ENCODE results near the gene SORCS2.

DNA sequence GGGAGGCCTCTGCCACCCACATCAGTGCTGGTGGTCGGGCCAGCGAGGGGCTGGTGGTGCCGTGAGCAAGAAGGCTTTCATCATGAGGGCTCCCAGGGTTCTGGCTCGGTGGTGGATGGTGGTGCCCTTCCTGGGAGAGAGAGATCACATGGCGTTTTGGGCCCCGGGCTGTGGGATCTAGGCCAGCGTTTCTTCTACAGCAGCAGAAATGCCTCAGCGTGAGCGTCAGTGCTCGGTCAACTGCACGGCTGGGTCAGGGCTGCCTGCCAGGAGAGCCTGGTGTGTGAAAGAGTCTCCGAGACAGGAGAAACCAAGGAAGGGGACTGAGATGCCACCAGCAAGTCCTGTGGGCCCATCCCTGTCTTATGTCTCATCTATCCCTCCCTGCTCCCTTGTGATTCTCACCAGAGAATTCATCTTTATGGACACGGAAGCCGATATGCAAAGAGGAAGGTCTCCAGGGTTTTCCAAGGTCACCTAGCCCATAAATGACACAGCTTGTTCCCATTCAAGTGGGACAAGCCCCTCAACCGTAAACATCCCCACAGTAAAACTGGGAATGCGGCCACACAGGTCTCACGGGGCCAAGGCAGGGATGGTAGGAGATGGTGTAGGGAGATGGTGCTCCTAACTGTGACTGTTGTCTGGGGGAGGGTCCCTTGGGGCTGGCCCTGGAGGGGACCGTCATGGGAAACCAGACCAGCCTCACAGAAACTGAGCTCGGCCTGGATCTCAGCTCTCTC, 99.2 kb downstream of the SORCS2 start:
- TF ChIP-seq CEBPB (IDR thresholded peaks at IDR 0.05; ENCODE audit: low read depth, low read length), result no peak
- TF ChIP-seq, protein P1, sequence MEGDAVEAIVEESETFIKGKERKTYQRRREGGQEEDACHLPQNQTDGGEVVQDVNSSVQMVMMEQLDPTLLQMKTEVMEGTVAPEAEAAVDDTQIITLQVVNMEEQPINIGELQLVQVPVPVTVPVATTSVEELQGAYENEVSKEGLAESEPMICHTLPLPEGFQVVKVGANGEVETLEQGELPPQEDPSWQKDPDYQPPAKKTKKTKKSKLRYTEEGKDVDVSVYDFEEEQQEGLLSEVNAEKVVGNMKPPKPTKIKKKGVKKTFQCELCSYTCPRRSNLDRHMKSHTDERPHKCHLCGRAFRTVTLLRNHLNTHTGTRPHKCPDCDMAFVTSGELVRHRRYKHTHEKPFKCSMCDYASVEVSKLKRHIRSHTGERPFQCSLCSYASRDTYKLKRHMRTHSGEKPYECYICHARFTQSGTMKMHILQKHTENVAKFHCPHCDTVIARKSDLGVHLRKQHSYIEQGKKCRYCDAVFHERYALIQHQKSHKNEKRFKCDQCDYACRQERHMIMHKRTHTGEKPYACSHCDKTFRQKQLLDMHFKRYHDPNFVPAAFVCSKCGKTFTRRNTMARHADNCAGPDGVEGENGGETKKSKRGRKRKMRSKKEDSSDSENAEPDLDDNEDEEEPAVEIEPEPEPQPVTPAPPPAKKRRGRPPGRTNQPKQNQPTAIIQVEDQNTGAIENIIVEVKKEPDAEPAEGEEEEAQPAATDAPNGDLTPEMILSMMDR (IDR thresholded peaks at IDR 0.05; ENCODE audit: control extremely low read depth in 1 of 3, insufficient read depth in 1 of 3, low read depth in 1 of 3, low read length in 3 of 3), result no peak
- TF ChIP-seq, protein P2, sequence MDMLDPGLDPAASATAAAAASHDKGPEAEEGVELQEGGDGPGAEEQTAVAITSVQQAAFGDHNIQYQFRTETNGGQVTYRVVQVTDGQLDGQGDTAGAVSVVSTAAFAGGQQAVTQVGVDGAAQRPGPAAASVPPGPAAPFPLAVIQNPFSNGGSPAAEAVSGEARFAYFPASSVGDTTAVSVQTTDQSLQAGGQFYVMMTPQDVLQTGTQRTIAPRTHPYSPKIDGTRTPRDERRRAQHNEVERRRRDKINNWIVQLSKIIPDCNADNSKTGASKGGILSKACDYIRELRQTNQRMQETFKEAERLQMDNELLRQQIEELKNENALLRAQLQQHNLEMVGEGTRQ (IDR thresholded peaks at IDR 0.05; ENCODE audit: low read length), result no peak
- no peak for TF ChIP-seq SIN3A (conservative IDR thresholded peaks at IDR 0.05 in 1 of 2, IDR thresholded peaks at IDR 0.05 in 1 of 2; ENCODE audit: low read depth in 1 of 2, low read length in 2 of 2)
- no peak for TF ChIP-seq ATF2 (IDR thresholded peaks at IDR 0.05; ENCODE audit: low read length)
- TF ChIP-seq CBX8 (IDR thresholded peaks at IDR 0.05; ENCODE audit: borderline replicate concordance, low read depth, low read length), result no peak
- TF ChIP-seq EP300 (IDR thresholded peaks at IDR 0.05; ENCODE audit: borderline replicate concordance in 1 of 2, low read depth in 2 of 2, low read length in 2 of 2), result no peak
